Right lobe of liver (tissue), 4 donors: Measurements from ENCODE around the gene GGT6.

Experiments
- CTCF ChIP-seq, 4 donors: fragments of 200-600 bp in 3 of 4; fragments of 450-650 bp in 1 of 4; IDR thresholded peaks; one replicate each; pipeline versions ENCODE4 v1.5.1 to v1.8.0; 2016 to 2022; ENCODE audit warnings: antibody characterized with exemption in 4 of 4, mild to moderate bottlenecking in 2 of 4
- POLR2A ChIP-seq: fragments of 450-650 bp; IDR thresholded peaks from one replicate; pipeline ENCODE4 v1.6.1; 2017; ENCODE audit warnings: antibody characterized with exemption, mild to moderate bottlenecking
- donor health status: DM: no; HTN: no; CAD: no.
- donor health status: DM: no; HTN: no; CAD: no.
- donor health status: DM: no; HTN: yes; CAD: no.

- no peak for TF ChIP-seq POLR2A
- no peak for TF ChIP-seq CTCF (IDR thresholded peaks at IDR 0.05)
These were observed 26.6 kb downstream of the GGT6 start for GRCh38 chr17:4533523-4534504.
